ENCODE data around the gene GRM4. TPM values are rescaled to one million over a fixed set of nuclear protein-coding genes. Genes with fewer than 3 reads are reported as not detected.

Gene GRM4
- total RNA-seq, 6 donors from 2014 or later = 0.24 TPM; not detected in 5

DNA sequence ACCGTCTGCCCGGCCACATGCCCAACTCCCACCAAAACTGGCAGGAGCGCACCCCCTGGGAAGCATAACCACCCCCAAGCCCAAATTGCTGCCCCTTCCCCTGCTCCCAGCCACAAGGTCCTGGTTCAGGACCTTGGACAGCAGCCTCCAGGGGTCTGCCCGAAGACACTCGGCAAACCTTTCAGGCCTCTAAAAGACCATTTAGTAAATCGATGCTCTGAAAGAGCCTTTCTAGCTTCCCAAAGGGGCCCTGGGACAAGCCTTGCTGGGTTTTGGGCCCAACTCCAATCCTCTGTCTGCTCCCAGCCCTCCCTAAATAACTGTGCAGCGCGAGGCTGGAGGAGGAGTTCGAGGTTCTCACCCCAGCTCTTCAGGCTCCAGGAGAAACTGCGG lies 30.5 kb downstream of the GRM4 start:
- no peak overlapping the region for H3K4me3 ChIP-seq
- DNase-seq (no peak), ATAC-seq (ENCODE audit: low FRiP score in 2 of 2) (no peak)
- no peaks in the 10 kb centered on the region for H3K36me3 ChIP-seq
- TF ChIP-seq, protein P1, sequence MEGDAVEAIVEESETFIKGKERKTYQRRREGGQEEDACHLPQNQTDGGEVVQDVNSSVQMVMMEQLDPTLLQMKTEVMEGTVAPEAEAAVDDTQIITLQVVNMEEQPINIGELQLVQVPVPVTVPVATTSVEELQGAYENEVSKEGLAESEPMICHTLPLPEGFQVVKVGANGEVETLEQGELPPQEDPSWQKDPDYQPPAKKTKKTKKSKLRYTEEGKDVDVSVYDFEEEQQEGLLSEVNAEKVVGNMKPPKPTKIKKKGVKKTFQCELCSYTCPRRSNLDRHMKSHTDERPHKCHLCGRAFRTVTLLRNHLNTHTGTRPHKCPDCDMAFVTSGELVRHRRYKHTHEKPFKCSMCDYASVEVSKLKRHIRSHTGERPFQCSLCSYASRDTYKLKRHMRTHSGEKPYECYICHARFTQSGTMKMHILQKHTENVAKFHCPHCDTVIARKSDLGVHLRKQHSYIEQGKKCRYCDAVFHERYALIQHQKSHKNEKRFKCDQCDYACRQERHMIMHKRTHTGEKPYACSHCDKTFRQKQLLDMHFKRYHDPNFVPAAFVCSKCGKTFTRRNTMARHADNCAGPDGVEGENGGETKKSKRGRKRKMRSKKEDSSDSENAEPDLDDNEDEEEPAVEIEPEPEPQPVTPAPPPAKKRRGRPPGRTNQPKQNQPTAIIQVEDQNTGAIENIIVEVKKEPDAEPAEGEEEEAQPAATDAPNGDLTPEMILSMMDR (IDR thresholded peaks at IDR 0.05) = no peak
- TF ChIP-seq POLR2AphosphoS5 (IDR thresholded peaks at IDR 0.05) (no peak), EP300 (IDR thresholded peaks at IDR 0.05) (no peak), POLR2A (IDR thresholded peaks at IDR 0.05) (no peak)
- no peaks in the 10 kb centered on the region for H3K4me1 ChIP-seq
- WGBS, 2 donors = 39 to 43% methylated on average over 8 to 10 of the region's 10 CpGs
- no peaks in the 10 kb centered on the region for H3K9me3 ChIP-seq
- no peaks in the 10 kb centered on the region for H3K27me3 ChIP-seq
- no peak overlapping the region for H3K27ac ChIP-seq

DNA sequence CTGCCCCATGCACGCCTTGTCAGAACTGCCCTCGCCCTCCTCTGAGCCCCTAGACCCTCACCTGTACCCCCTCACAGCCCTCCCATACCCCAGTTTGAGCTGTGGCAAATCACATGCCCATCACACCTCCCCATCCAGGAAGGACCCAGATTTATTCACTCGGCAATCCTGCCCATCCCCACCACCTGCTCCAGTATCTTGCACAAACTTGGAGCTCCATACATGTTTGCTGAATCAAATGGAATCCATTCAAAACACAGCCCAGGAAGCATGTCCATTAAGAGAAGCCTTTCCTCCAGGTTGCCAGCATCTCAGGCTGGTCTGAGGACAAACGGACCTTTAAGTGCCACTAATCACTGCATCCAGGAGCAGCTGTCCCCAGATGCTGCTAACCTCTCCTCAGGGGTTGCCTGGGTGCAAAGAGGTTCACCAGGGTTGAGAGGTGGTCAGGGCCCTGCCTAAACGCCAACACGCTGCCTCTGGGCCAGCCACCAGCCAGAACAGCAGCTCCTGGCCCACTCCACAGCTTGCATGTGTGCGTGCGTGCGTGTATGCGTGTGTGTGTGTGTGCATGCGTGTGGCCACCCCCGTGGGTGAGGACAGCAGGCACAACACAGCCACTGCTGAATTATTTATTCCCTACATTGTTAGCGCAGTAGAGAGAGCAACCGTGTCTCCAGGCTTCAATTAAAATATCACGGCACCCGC lies 31.0 kb downstream of the GRM4 start:
- no peak overlapping the region for H3K4me3 ChIP-seq
- no peaks in the 10 kb centered on the region for H3K36me3 ChIP-seq
- DNase-seq = no peak
- ATAC-seq (ENCODE audit: low FRiP score in 2 of 2) = no peak
- TF ChIP-seq, protein P1 (IDR thresholded peaks at IDR 0.05) = no peak
- TF ChIP-seq POLR2A (IDR thresholded peaks at IDR 0.05) (no peak), POLR2AphosphoS5 (IDR thresholded peaks at IDR 0.05) (no peak), EP300 (IDR thresholded peaks at IDR 0.05) (no peak)
- H3K9me3 ChIP-seq = no peaks in the 10 kb centered on the region
- no peak overlapping the region for H3K27ac ChIP-seq
- H3K4me1 ChIP-seq = no peaks in the 10 kb centered on the region
- no peaks in the 10 kb centered on the region for H3K27me3 ChIP-seq
- 71 to 83% methylated on average over 7 to 16 of the region's 16 CpGs for WGBS, 2 donors

DNA sequence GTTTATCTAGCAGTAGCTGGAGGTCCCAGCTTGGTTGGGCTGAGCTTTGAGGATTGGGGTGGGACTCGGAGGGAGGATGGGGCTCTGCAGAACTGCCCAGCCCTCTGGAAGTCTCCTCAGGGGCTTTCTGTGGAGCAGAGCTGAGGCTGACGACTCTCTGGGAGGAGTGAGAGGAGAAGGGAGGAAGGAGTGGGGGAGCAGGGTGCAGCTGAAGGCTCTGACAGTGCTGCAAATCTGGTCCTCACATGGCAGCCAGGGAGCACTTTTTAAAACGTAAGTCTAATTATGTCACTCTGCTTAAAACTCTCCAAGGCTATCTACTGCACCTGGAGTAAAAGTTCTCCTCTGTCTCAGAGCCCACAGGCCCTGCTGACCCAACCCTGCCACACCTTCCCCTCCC lies 32.4 kb downstream of the GRM4 start:
- Histone ChIP-seq H3K4me3 (no peak overlapping the region), H3K36me3 (no peaks in the 10 kb centered on the region), H3K9me3 (no peaks in the 10 kb centered on the region), H3K27ac (no peak overlapping the region), H3K4me1 (no peaks in the 10 kb centered on the region), H3K27me3 (no peaks in the 10 kb centered on the region)
- ATAC-seq (ENCODE audit: low FRiP score in 2 of 2) = no peak
- 29 to 40% methylated on average over 3 of the region's 3 CpGs for WGBS, 2 donors
- TF ChIP-seq EP300 (IDR thresholded peaks at IDR 0.05) (no peak), POLR2AphosphoS5 (IDR thresholded peaks at IDR 0.05) (no peak), POLR2A (IDR thresholded peaks at IDR 0.05) (no peak)
- TF ChIP-seq, protein P1 (IDR thresholded peaks at IDR 0.05) = no peak
- DNase-seq = no peak

DNA sequence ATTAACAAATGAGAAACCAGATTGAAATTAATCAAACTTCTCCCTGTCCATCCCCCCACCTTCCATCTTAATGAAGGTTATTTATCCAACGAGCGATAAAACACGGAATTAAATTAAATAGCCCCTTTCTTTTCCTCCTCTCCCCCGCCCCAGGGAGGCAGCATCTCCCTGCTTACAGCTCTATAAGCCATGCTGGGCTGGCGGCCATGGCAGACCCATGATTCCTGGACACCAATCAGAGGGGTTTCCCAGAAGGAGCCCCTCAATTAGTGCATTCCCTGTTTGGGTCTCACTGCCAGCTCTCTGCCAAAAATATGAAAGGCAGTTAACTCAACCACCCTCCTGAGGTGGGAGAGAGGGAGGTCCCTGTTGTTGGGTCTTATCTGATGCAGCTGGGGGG lies 33.8 kb downstream of the GRM4 start:
- no peak for DNase-seq
- no peak for ATAC-seq (ENCODE audit: low FRiP score in 2 of 2)
- WGBS, 2 donors = 63 to 70% methylated on average over 5 of the region's 5 CpGs
- TF ChIP-seq POLR2A (IDR thresholded peaks at IDR 0.05) (no peak), POLR2AphosphoS5 (IDR thresholded peaks at IDR 0.05) (no peak), EP300 (IDR thresholded peaks at IDR 0.05) (no peak)
- TF ChIP-seq, protein P1 (IDR thresholded peaks at IDR 0.05) = no peak
- Histone ChIP-seq H3K27me3 (no peaks in the 10 kb centered on the region), H3K4me3 (no peak overlapping the region), H3K4me1 (no peaks in the 10 kb centered on the region), H3K9me3 (no peaks in the 10 kb centered on the region), H3K36me3 (no peaks in the 10 kb centered on the region), H3K27ac (no peak overlapping the region)

DNA sequence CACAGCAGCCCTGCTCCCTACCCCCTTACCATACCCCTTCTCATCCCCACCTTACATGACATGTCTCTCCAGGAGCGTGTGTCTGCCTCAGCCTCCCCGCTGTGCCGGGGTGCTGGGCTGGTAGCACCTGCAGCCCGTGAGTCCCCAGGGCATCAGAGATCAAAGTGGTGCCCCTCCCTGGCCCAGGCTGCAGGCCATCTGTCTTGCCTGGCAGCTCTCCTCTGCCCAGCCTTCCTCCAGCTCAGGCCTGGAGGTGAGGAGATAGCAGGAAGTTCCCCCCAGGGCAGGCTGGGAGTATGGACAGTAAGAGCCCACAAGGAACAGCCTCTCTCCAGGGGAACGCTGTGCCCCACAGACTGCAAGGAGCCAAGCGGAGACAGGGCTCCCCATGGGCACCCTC lies 35.3 kb downstream of the GRM4 start:
- H3K27ac ChIP-seq = no peak overlapping the region
- TF ChIP-seq, protein P1 (IDR thresholded peaks at IDR 0.05) = no peak
- TF ChIP-seq EP300 (IDR thresholded peaks at IDR 0.05) (no peak), POLR2AphosphoS5 (IDR thresholded peaks at IDR 0.05) (no peak), POLR2A (IDR thresholded peaks at IDR 0.05) (no peak)
- peak in 1 of 2 donors; percentile 44 for DNase-seq
- 0 to 63% methylated on average over 1 to 4 of the region's 6 CpGs for WGBS, 2 donors
- no peaks in the 10 kb centered on the region for H3K36me3 ChIP-seq
- no peaks in the 10 kb centered on the region for H3K9me3 ChIP-seq
- no peak overlapping the region for H3K4me3 ChIP-seq
- H3K4me1 ChIP-seq = no peaks in the 10 kb centered on the region
- ATAC-seq (ENCODE audit: low FRiP score in 2 of 2) = no peak
- no peaks in the 10 kb centered on the region for H3K27me3 ChIP-seq

Measured in upper lobe of left lung (tissue), 6 donors.